ENCODE measurements around the gene PYGO2. TPM values are rescaled to one million over a fixed set of nuclear protein-coding genes. Genes with fewer than 3 reads are reported as not detected.
"Not testable (repeated sequence)": the region's sequence is repeated elsewhere in the genome, so short reads cannot be mapped to it uniquely, and the experiment has no call there.

Gene PYGO2
- total RNA-seq, 1 donor = 28.9 TPM

- DNase-seq (ENCODE audit: low read depth) = no peak
- H3K4me3 ChIP-seq (ENCODE audit: low read depth, low read length) = peak overlapping the region; percentile 93
- TF ChIP-seq, protein P1, sequence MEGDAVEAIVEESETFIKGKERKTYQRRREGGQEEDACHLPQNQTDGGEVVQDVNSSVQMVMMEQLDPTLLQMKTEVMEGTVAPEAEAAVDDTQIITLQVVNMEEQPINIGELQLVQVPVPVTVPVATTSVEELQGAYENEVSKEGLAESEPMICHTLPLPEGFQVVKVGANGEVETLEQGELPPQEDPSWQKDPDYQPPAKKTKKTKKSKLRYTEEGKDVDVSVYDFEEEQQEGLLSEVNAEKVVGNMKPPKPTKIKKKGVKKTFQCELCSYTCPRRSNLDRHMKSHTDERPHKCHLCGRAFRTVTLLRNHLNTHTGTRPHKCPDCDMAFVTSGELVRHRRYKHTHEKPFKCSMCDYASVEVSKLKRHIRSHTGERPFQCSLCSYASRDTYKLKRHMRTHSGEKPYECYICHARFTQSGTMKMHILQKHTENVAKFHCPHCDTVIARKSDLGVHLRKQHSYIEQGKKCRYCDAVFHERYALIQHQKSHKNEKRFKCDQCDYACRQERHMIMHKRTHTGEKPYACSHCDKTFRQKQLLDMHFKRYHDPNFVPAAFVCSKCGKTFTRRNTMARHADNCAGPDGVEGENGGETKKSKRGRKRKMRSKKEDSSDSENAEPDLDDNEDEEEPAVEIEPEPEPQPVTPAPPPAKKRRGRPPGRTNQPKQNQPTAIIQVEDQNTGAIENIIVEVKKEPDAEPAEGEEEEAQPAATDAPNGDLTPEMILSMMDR (IDR thresholded peaks at IDR 0.05; ENCODE audit: insufficient read depth, low read depth, low read length) = no peak
Measured at GRCh38 chr1:155000411-155000725, 38.8 kb upstream of the PYGO2 start.

DNA sequence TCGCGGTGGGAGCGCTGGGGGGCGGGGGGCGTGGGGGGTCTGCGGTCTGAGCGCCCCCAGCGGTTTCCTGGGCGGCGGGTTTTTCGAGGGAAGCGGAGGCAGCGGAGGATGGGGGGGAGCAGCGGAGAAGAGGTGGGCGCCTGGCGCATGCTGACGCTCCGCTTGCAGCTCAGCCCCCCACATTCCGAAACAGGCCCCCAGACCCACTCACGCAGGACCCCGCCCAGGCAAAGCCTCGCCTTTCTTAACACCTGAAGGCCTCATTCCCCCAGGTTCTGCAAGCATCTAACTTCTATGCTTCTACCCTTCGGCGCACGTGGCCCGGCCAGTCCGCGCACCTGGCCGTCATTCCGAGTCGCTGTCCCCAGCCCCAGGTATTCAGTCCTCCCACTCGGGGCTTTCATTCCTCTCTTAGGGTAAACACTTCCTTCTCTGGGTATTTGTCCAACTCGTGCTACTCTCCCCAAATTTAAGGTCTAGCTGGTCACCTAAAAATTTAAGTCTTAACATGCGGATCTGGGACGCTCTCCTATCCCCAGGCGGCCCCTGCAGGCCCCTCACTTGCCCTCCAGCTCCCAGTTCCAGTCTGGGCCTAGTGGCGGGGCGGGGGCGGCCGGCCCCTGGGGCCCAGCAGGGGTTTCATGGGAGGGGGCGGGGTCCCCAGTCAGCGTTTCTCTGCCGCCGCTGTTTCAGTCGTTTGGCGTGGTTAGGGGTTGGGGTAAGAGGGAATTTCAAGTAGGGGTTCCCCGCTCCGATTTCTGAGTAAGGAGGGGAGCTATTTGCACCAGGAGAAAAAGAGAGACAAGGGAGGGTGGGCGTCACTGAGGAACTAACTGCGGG lies 38.2 kb upstream of the PYGO2 start:
- DNase-seq (ENCODE audit: low read depth) = peak; percentile 18
- H3K4me3 ChIP-seq (ENCODE audit: low read depth, low read length) = peak overlapping the region; percentile 93
- TF ChIP-seq, protein P1 (IDR thresholded peaks at IDR 0.05; ENCODE audit: insufficient read depth, low read depth, low read length) = no peak

GRCh38 chr1:154998818-154999570 lies 37.4 kb upstream of the PYGO2 start:
- peak; percentile 67 for DNase-seq (ENCODE audit: low read depth)
- peak overlapping the region; percentile 48 for H3K4me3 ChIP-seq (ENCODE audit: low read depth, low read length)
- TF ChIP-seq, protein P1 (IDR thresholded peaks at IDR 0.05; ENCODE audit: insufficient read depth, low read depth, low read length) = peak; percentile 94

GRCh38 chr1:154998201-154998780 lies 36.7 kb upstream of the PYGO2 start:
- no peak for DNase-seq (ENCODE audit: low read depth)
- TF ChIP-seq, protein P1 (IDR thresholded peaks at IDR 0.05; ENCODE audit: insufficient read depth, low read depth, low read length) = no peak
- H3K4me3 ChIP-seq (ENCODE audit: low read depth, low read length) = no peak overlapping the region

- H3K4me3 ChIP-seq (ENCODE audit: low read depth, low read length) = no peak overlapping the region
- TF ChIP-seq, protein P1 (IDR thresholded peaks at IDR 0.05; ENCODE audit: insufficient read depth, low read depth, low read length) = no peak
- no peak for DNase-seq (ENCODE audit: low read depth)
Measured at GRCh38 chr1:154996966-154997701, 35.6 kb upstream of the PYGO2 start.

GRCh38 chr1:154995301-154995983 lies 33.9 kb upstream of the PYGO2 start:
- TF ChIP-seq, protein P1 (IDR thresholded peaks at IDR 0.05; ENCODE audit: insufficient read depth, low read depth, low read length) = peak; percentile 47
- DNase-seq (ENCODE audit: low read depth) = peak; percentile 88
- not testable (repeated sequence) for H3K4me3 ChIP-seq (ENCODE audit: low read depth, low read length)
